Left lung (tissue), 10 donors: ENCODE data around the gene GPC6. TPM values are rescaled to one million over a fixed set of nuclear protein-coding genes. Genes with fewer than 3 reads are reported as not detected.

ENCODE experiments used
- ATAC-seq: fragments of 200-7000 bp; cut with Tn5 transposase; one replicate; pipeline ENCODE4 v1.9.1; 2020; ENCODE audit warnings: moderate library complexity
- DNase-seq, 4 donors: peaks; one replicate each; pipeline ENCODE4 v3.0.0-alpha.2; 2013 to 2020
- H3K27ac ChIP-seq, 2 donors: fragments of 200-600 bp; sonication (generic) in 1 of 2; one replicate each; pipeline versions ENCODE4 v1.5.0 to v1.8.0; 2020 to 2021
- H3K27me3 ChIP-seq, 2 donors: fragments of 200-600 bp; sonication (generic) in 1 of 2; one replicate each; pipeline versions ENCODE4 v1.5.0 to v1.8.0; 2020 to 2021
- H3K36me3 ChIP-seq, 2 donors: fragments of 200-600 bp; sonication (generic) in 1 of 2; one replicate each; pipeline versions ENCODE4 v1.5.0 to v1.8.0; 2020 to 2021
- H3K4me1 ChIP-seq, 2 donors: fragments of 200-600 bp; one replicate each; pipeline ENCODE4 v1.8.0; 2021
- H3K4me3 ChIP-seq, 2 donors: fragments of 200-600 bp; sonication (generic) in 1 of 2; one replicate each; pipeline versions ENCODE4 v1.5.0 to v1.8.0; 2020 to 2021; ENCODE audit warnings: mild to moderate bottlenecking in 1 of 2
- H3K9me3 ChIP-seq, 2 donors: fragments of 200-600 bp; sonication (generic) in 1 of 2; one replicate each; pipeline versions ENCODE4 v1.5.0 to v1.8.0; 2020 to 2021
- CTCF ChIP-seq, 2 donors: fragments of 200-600 bp; sonication (generic) in 1 of 2; IDR thresholded peaks; one replicate each; pipeline versions ENCODE4 v1.5.0 to v1.8.0; 2021; ENCODE audit warnings: antibody characterized with exemption in 2 of 2
- intact Hi-C, 2 donors: fragments of 100-400 bp; cut with DNase I; formaldehyde crosslinking; loops; one replicate each; pipeline versions ENCODE4 v1.11.2 to v1.14.2; 2022
- polyA plus RNA-seq, 6 donors: library from polyadenylated mRNA; unstranded; fragments of 120-200 nt; gene quantifications; one replicate each; pipeline ENCODE4 v1.2.1, GENCODE V29; 2013; ENCODE audit not compliant: insufficient read length in 6 of 6
- total RNA-seq, 2 donors: library from RNA; stranded (reverse); fragmentation: NEBNext Ultra II Directional; extraction: Animal tissue kit (Norgen Biotek cat#: 25700); gene quantifications; one replicate each; pipeline ENCODE4 v1.2.1, GENCODE V29; 2021
- donor health status: DM: no; HTN: yes; CAD: no.
- donor health status: DM: no; HTN: no; CAD: no.

The GPC6 gene
- total and polyA plus RNA-seq, 8 donors, result 9.6 to 25.8 (median 21.1) TPM

GRCh38 chr13:94236132-94236531, 1009.5 kb downstream of the GPC6 start:
- Histone ChIP-seq H3K9me3 (no peaks in the 10 kb centered on the region), H3K4me1 (no peaks in the 10 kb centered on the region), H3K4me3 (no peak overlapping the region), H3K27me3 (no peaks in the 10 kb centered on the region), H3K36me3 (no peaks in the 10 kb centered on the region), H3K27ac (no peak overlapping the region)
- DNase-seq (no peak), ATAC-seq (no peak)
- intact Hi-C loops, result no loop called here
- no peak for TF ChIP-seq CTCF (IDR thresholded peaks at IDR 0.05)

DNA sequence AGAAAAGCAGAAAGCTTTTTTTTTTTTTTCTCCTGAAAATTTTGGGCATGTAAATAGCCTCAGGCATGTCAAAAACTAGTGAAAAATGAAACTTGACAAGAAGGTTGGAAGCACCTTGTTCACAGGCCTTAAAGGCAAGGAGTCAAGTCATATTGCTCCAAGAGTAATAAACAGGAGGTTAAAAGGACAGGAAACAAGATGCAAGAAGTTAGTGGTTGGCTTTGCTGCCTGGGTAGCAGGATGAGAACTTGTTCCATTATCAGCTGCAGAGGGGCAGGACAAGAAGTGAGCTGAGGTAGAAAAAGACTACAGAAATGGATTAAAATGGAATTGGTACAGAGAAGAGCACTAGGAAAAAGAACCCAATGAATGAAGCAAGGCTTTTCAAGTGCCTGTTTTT, 1010.3 kb downstream of the GPC6 start:
- H3K27ac ChIP-seq, result no peak overlapping the region
- ATAC-seq (no peak), DNase-seq (no peak)
- no peak for TF ChIP-seq CTCF (IDR thresholded peaks at IDR 0.05)
- H3K4me1 ChIP-seq, result no peaks in the 10 kb centered on the region
- H3K9me3 ChIP-seq, result no peaks in the 10 kb centered on the region
- H3K27me3 ChIP-seq, result no peaks in the 10 kb centered on the region
- no peaks in the 10 kb centered on the region for H3K36me3 ChIP-seq
- H3K4me3 ChIP-seq, result no peak overlapping the region
- intact Hi-C loops, result no loop called here

DNA sequence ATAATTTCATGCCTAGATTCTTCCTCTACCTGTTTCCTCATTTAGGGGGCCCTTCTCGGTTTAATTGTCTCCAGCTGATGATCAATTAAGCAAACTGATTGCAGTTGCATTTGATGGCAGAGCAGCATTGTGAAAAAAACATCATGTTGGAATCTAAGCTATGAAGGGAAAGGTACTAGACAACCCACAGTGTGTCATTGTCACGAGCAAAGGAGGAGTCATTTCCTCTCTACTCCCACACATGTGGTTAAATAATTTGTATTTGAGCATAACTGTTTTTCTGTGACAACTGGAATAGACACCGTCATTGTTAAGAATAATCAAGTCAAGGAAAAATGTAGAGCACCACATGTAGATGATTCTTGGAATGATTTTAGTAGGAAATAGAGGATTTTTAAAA, 1012.5 kb downstream of the GPC6 start:
- Histone ChIP-seq H3K27me3 (no peaks in the 10 kb centered on the region), H3K4me1 (no peaks in the 10 kb centered on the region), H3K4me3 (no peak overlapping the region), H3K36me3 (no peaks in the 10 kb centered on the region), H3K27ac (no peak overlapping the region), H3K9me3 (no peaks in the 10 kb centered on the region)
- DNase-seq (no peak), ATAC-seq (no peak)
- no peak for TF ChIP-seq CTCF (IDR thresholded peaks at IDR 0.05)
- intact Hi-C loops, result no loop called here

DNA sequence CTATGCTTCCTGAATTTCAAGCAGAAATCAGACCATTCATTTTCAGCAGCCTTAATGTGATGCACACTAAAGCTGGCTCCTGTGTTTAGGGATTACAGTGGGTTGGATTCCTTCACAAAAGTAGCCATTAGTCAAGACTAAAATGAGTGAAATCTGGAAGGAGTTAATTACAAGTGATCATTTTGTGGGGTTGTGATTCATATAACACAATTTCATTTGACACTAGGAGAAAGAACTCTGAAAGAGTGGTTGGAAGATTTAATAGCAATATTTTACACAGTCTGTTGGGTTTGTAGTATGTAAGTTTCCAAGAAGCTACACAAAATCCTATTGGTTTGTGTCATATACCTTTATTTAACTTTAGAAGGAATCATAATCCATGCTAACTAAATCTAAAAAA, 1015.9 kb downstream of the GPC6 start:
- DNase-seq, result no peak
- Histone ChIP-seq H3K27me3 (no peaks in the 10 kb centered on the region), H3K4me1 (no peaks in the 10 kb centered on the region), H3K4me3 (no peak overlapping the region), H3K27ac (no peak overlapping the region), H3K9me3 (peaks cover 0 to 11% of the 10 kb centered on the region in 2 donors), H3K36me3 (no peaks in the 10 kb centered on the region)
- ATAC-seq, result no peak
- intact Hi-C loops, result no loop called here
- no peak for TF ChIP-seq CTCF (IDR thresholded peaks at IDR 0.05)

- no peaks in the 10 kb centered on the region for H3K27me3 ChIP-seq
- no peaks in the 10 kb centered on the region for H3K36me3 ChIP-seq
- TF ChIP-seq CTCF (IDR thresholded peaks at IDR 0.05), result no peak
- ATAC-seq (no peak), DNase-seq (no peak)
- H3K9me3 ChIP-seq, result peaks cover 0 to 11% of the 10 kb centered on the region in 2 donors
- H3K27ac ChIP-seq, result no peak overlapping the region
- H3K4me3 ChIP-seq, result no peak overlapping the region
- no peaks in the 10 kb centered on the region for H3K4me1 ChIP-seq
- intact Hi-C loops, result no loop called here
Observed at GRCh38 chr13:94243551-94243950, 1016.9 kb downstream of the GPC6 start.
